Measurements from ENCODE around the gene ABHD14A.

Gene ABHD14A

GRCh38 chr3:51957520-51958205, 17.2 kb upstream of the ABHD14A start:
- DNase-seq, result no peak

GRCh38 chr3:51958603-51959521, 16.0 kb upstream of the ABHD14A start:
- DNase-seq, result no peak

GRCh38 chr3:51959651-51960050, 15.2 kb upstream of the ABHD14A start:
- DNase-seq, result no peak

GRCh38 chr3:51960386-51960785, 14.5 kb upstream of the ABHD14A start:
- no peak for DNase-seq

- no peak for DNase-seq
Measured at GRCh38 chr3:51961011-51961410, 13.9 kb upstream of the ABHD14A start.

GRCh38 chr3:51961602-51962569, 13.0 kb upstream of the ABHD14A start:
- no peak for DNase-seq

GRCh38 chr3:51962854-51963530, 11.9 kb upstream of the ABHD14A start:
- DNase-seq, result no peak

GRCh38 chr3:51963951-51964451, 10.9 kb upstream of the ABHD14A start:
- DNase-seq, result no peak

GRCh38 chr3:51964521-51964920, 10.3 kb upstream of the ABHD14A start:
- DNase-seq, result no peak

- DNase-seq, result no peak
Measured at GRCh38 chr3:51966016-51966415, 8.8 kb upstream of the ABHD14A start.

GRCh38 chr3:51966486-51966885, 8.4 kb upstream of the ABHD14A start:
- DNase-seq, result no peak

GRCh38 chr3:51966922-51967383, 7.9 kb upstream of the ABHD14A start:
- no peak for DNase-seq

- DNase-seq, result no peak
Measured at GRCh38 chr3:51967384-51968169, 7.3 kb upstream of the ABHD14A start, which contains the start of gene PCBP4. TSS of gene PCBP4 (minus strand) at chr3:51967454. CDS start at chr3:51961240, 6,214 bp downstream.

GRCh38 chr3:51968170-51968775, 6.6 kb upstream of the ABHD14A start:
- DNase-seq, result no peak

- no peak for DNase-seq
Measured at GRCh38 chr3:51968883-51969678, 5.8 kb upstream of the ABHD14A start.

GRCh38 chr3:51969841-51970240, 5.0 kb upstream of the ABHD14A start:
- no peak for DNase-seq

GRCh38 chr3:51970606-51971300, 4.1 kb upstream of the ABHD14A start:
- DNase-seq, result no peak

GRCh38 chr3:51971350-51971749, 3.5 kb upstream of the ABHD14A start:
- DNase-seq, result no peak

All from hematopoietic multipotent progenitor cell treated with erythropoietin and hydrocortisone succinate and interleukin-3 and kit ligand, for 8 days (in vitro differentiated cells).